ENCODE results near the gene ARHGEF28. TPM values are rescaled to one million over a fixed set of nuclear protein-coding genes. Genes with fewer than 3 reads are reported as not detected.

Gene ARHGEF28
- total RNA-seq, 4 donors from 2014 or later, result 8.2 to 16.5 (median 15.4) TPM

DNA sequence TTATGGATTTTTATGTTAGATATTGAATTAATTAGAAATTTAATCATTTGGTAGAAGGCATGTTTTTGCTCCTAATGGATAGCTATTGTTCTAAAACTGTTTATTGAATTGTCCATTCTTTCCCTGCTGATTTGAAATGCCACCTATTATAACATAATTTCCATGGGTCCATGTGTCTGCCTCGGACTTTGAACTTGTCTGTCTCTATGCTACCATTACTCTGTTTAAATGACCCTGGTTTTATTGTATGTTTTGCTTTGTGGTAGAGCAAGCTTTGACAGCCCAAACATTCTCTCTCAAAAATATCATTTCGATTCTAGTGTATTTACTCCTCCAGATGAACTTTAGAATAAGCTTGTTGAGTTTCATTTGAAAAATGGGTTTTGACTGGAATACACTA, 120.6 kb downstream of the ARHGEF28 start:
- TF ChIP-seq, protein P1, sequence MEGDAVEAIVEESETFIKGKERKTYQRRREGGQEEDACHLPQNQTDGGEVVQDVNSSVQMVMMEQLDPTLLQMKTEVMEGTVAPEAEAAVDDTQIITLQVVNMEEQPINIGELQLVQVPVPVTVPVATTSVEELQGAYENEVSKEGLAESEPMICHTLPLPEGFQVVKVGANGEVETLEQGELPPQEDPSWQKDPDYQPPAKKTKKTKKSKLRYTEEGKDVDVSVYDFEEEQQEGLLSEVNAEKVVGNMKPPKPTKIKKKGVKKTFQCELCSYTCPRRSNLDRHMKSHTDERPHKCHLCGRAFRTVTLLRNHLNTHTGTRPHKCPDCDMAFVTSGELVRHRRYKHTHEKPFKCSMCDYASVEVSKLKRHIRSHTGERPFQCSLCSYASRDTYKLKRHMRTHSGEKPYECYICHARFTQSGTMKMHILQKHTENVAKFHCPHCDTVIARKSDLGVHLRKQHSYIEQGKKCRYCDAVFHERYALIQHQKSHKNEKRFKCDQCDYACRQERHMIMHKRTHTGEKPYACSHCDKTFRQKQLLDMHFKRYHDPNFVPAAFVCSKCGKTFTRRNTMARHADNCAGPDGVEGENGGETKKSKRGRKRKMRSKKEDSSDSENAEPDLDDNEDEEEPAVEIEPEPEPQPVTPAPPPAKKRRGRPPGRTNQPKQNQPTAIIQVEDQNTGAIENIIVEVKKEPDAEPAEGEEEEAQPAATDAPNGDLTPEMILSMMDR (IDR thresholded peaks at IDR 0.05), result no peak
- no peak for ATAC-seq (ENCODE audit: low FRiP score)
- DNase-seq (ENCODE audit: low spot score), result no peak

DNA sequence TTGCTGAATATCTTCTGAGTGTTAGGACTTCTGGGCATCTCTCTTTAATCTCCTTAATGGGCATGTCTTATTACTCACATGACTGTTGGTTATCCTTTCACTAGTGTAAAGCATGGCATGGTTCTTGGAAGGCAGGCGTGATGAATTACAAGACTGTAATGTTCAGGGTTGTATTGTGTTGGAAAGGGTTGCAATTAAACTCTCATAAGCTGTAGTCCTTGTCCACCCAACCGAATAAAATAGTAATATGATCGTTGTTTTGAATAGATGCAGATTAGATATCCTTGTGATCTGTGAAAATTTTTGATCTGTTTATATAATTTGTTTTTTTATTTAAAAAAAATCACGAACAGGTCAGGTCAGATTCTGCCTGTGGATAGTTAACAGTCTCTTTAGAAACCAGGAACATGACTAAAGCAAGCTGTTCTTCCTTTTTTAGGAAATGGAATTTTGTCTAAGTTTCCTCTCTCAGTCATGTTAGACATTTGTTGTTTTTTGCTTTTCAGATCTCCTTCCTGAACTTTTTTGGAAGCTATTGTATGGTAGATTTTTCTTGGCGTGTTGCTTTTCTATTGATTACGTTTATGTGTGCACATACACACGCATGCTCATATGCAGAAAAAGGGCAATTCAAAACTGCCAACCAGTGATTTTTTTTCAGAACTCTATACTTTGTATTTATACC, 121.8 kb downstream of the ARHGEF28 start:
- DNase-seq (ENCODE audit: low spot score) (no peak), ATAC-seq (ENCODE audit: low FRiP score) (no peak)
- TF ChIP-seq, protein P1 (IDR thresholded peaks at IDR 0.05), result no peak

DNA sequence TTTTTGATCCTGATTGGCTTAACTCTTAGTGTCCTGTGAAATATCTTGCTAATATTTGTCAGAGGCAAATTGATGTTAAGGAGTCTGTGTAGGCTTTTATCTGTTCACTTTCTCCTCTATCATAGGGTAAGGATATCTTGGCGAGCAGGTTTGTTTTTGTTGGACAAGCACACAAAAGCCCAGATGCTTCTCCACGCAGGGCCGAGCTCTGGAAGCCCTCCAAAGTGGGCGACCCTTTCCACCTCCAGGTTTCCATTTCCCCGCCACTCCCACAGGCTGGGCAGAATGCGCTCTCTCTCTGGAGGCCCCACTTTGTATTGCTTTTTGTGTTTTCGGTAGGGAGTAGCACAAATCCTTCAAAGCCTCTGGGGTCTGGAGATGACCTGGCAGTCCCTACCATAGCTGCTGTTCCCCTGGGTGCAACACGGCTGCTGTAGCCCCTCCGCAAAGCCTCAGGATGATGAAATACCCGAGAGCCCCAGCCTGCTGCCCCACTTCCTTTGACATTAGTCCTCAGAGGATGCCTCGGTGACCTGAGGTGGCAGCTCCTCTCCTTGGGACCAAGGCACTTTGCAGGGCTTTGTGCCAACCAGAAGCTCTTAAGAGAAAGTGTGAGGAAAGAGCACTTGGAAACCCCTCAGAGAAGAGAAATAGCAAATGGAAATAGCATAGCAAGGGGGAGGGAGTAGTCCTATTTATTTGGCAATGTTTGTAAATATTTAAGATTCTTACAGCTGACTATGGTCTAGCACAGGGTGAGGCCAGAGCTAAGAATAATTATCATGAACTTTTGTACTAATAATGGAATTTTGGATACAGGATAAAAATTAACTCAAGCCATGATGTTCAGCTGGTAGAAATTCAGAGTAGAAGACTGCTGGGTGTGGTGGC, 122.8 kb downstream of the ARHGEF28 start:
- DNase-seq (ENCODE audit: low spot score) (no peak), ATAC-seq (ENCODE audit: low FRiP score) (peak; percentile 74)
- TF ChIP-seq, protein P1 (IDR thresholded peaks at IDR 0.05), result no peak

DNA sequence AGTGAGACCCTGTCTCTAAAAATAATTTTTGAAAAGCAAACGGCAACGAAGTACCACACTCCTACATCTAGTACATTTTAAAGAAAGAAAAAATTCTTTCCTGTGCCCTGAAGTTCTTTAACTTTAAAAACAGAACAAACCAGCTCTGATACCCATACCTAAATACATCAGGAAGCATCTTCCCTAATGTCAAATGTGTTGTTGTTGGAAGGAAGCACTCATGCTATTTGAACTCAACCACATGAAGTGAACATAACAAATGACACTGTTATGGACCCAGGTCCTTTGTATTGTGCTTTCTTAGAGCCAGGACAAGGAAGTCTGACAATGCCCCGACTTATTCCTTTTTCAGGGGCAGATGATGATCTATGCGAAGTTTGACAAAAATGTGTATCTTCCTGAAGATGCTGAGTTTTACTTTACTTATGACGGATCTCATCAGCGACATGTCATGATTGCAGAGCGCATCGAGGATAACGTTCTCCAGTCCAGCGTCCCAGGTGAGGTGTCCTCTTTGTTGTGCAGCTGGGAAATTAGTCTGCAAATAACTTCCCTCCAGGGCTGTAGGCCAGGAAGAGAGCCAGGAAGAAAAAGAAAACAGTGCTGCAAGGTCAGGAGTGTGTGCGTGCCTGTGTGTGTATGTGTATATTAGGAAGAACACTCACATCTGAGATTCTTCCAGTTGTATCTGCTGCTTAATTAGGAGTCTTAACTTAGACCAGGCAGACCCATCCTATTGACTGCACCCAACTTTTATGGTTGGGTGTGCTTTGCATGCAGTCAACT, 123.7 kb downstream of the ARHGEF28 start:
- DNase-seq (ENCODE audit: low spot score) (no peak), ATAC-seq (ENCODE audit: low FRiP score) (no peak)
- TF ChIP-seq, protein P1 (IDR thresholded peaks at IDR 0.05), result no peak

DNA sequence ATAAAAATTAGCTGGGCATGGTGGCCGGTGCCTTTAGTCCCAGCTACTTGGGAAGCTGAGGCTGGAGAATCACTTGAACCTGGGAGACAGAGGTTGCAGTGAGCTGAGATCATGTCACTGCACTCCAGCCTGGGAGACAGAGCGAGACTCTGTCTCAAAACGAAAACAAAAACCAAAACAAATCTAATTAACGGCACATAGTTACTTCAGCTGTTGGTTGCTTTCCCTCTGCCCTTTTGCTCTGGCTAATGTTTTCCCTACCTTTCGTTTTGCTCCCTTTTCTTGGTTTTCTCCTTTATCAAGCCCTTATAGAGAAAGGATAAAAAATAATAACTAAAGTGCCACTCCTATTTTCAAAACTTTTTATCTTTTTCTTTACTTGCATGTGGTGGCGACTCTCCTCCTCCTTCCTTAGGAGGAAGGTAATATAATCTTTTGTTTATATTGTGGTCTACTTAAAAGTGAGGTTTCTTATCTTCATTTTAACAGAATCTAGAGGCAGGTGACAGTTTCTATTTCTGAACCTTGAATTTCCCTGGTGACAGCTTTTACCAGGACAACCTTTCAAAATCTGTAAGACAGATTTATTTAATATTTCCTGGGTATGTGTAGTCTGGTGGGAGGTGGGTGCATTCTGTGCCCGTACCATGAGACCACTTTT, 125.4 kb downstream of the ARHGEF28 start:
- ATAC-seq (ENCODE audit: low FRiP score), result no peak
- TF ChIP-seq, protein P1 (IDR thresholded peaks at IDR 0.05), result no peak
- DNase-seq (ENCODE audit: low spot score), result no peak

DNA sequence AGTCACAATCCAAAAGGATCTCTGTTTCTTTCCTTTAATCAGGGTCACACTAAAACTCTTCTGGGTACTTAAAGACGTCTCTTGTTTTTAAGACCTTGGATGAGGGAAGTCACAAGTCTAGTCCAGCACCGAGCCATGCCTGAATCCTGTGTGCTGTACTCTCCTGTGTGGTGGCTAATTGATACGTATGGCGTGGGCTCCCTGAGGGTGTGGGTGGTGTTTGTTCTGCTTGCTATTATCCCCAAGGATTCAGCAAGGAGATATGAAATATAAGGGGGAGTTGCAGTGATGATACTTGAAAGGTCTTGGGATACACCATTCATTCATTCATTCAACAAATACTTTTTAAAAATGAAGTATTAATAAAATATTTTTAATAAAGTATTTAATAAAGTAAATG, 128.3 kb downstream of the ARHGEF28 start:
- no peak for DNase-seq (ENCODE audit: low spot score)
- TF ChIP-seq, protein P1 (IDR thresholded peaks at IDR 0.05), result no peak
- ATAC-seq (ENCODE audit: low FRiP score), result no peak

Measured in omental fat pad (tissue), 4 donors.